Nephron progenitor cell (in vitro differentiated cells): ENCODE results near the gene YWHAB.

Experiments
- DNase-seq: peaks from one replicate; pipeline ENCODE4 v3.0.0; 2021
- H3K27ac Mint-ChIP-seq: 2 replicates; pipeline ENCODE4 v1.8.0; 2021; ENCODE audit warnings: mild to moderate bottlenecking, moderate library complexity, mixed read lengths
- H3K27me3 Mint-ChIP-seq: 2 replicates; pipeline ENCODE4 v1.8.0; 2021; ENCODE audit warnings: mild to moderate bottlenecking, low read depth, mixed read lengths; ENCODE audit not compliant: poor library complexity
- H3K36me3 Mint-ChIP-seq: 2 replicates; pipeline ENCODE4 v1.8.0; 2021; ENCODE audit warnings: low read depth, mixed read lengths
- H3K4me1 Mint-ChIP-seq: 2 replicates; pipeline ENCODE4 v1.8.0; 2021; ENCODE audit warnings: mixed read lengths
- H3K4me3 Mint-ChIP-seq: 2 replicates; pipeline ENCODE4 v1.8.0; 2021; ENCODE audit warnings: mild to moderate bottlenecking, moderate library complexity, mixed read lengths
- H3K9me3 Mint-ChIP-seq: 2 replicates; pipeline ENCODE4 v1.8.0; 2021; ENCODE audit warnings: mild to moderate bottlenecking, moderate library complexity, mixed read lengths
- TF ChIP-seq, protein P1 (sequence below): fragments of 200-600 bp; sonication (generic); IDR thresholded peaks from 2 replicates; pipeline ENCODE4 v1.5.0; 2021; ENCODE audit warnings: antibody characterized with exemption

YWHAB gene

DNA sequence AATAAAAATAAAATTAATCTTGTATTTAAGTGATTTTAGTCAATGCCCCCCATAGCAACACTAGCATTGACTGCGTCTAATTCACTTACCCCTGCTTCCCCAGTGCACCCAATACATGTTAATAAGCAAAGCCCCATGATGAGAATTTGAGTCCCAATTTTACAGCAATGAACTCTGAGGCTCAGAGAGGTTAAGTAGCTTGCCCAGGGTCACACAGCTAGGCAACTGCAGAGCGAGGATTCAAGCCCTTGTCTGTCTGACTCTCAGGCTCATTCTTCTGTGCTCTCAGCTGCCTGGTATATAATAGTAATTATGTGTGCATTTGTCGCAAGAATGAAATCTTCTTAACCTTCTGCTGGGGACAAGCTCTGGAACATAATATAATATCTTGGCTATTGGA is 32.8 kb downstream of the YWHAB start:
- Mint-ChIP-seq H3K27ac (peak overlapping the region; percentile 45), H3K36me3 (peaks cover 39% of the 10 kb centered on the region), H3K4me1 (no peaks in the 10 kb centered on the region), H3K27me3 (no peaks in the 10 kb centered on the region), H3K9me3 (no peaks in the 10 kb centered on the region), H3K4me3 (no peak overlapping the region)
- no peak for DNase-seq
- TF ChIP-seq, protein P1, sequence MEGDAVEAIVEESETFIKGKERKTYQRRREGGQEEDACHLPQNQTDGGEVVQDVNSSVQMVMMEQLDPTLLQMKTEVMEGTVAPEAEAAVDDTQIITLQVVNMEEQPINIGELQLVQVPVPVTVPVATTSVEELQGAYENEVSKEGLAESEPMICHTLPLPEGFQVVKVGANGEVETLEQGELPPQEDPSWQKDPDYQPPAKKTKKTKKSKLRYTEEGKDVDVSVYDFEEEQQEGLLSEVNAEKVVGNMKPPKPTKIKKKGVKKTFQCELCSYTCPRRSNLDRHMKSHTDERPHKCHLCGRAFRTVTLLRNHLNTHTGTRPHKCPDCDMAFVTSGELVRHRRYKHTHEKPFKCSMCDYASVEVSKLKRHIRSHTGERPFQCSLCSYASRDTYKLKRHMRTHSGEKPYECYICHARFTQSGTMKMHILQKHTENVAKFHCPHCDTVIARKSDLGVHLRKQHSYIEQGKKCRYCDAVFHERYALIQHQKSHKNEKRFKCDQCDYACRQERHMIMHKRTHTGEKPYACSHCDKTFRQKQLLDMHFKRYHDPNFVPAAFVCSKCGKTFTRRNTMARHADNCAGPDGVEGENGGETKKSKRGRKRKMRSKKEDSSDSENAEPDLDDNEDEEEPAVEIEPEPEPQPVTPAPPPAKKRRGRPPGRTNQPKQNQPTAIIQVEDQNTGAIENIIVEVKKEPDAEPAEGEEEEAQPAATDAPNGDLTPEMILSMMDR, result no peak

DNA sequence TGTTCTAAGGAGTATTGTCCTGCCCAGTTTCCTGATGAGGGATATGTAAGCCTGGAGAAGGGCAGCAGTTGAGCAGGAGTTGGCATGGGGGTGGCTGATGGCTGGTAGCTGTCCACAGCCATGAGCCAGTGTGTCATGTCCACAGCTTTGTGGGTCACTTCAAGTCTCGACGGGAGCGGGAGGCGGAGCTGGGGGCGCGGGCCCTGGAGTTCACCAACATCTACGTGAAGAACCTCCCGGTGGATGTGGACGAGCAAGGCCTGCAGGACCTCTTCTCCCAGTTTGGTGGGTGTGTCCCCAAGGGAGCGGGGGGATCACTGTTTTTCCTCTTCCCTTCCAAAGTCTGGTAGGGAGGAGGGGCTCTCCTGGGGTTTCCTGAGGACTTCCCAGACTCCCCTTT is 33.3 kb downstream of the YWHAB start:
- Mint-ChIP-seq H3K27ac (no peak overlapping the region), H3K4me3 (no peak overlapping the region), H3K9me3 (no peaks in the 10 kb centered on the region), H3K36me3 (peaks cover 34% of the 10 kb centered on the region), H3K4me1 (no peaks in the 10 kb centered on the region), H3K27me3 (no peaks in the 10 kb centered on the region)
- no peak for DNase-seq
- TF ChIP-seq, protein P1, result no peak

DNA sequence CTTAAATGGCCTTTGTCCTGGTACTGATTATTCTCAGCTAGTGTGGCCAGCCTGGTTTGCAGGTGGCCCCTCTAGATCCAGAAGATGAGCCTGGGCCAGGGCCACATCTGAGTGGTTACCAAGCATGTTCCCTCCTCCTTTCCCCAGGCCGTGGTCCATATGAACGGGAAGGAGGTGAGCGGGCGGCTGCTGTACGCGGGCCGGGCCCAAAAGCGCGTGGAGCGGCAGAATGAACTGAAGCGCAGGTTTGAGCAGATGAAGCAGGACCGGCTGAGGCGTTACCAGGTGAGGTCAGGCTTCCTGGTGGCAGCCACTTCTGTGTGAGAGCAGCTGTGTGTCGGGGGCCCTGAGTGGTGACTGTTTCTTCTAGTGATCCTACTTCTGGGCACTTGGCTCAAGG is 35.9 kb downstream of the YWHAB start:
- no peaks in the 10 kb centered on the region for H3K27me3 Mint-ChIP-seq
- peaks cover 32% of the 10 kb centered on the region for H3K36me3 Mint-ChIP-seq
- no peaks in the 10 kb centered on the region for H3K9me3 Mint-ChIP-seq
- no peak overlapping the region for H3K27ac Mint-ChIP-seq
- TF ChIP-seq, protein P1, result no peak
- H3K4me1 Mint-ChIP-seq, result no peaks in the 10 kb centered on the region
- DNase-seq, result no peak
- H3K4me3 Mint-ChIP-seq, result no peak overlapping the region

DNA sequence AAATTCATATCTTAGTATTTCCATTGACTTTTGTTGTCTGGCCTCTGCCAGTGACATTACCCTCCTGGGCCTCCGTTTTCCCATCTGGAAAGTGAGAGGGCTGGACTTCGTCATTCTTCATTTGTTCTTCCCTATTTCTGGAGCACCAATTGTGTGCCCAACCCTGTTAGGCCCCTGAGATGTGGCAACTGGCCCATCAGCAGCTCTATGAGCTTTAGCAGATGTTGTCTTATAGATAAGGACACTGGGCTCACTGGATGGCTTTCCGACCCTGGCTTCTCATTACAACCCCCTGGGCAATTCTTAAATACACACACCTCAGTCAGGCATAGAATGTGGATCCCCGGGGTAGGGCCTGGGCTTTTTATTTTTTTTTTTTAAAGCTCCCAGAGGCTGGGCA is 39.0 kb downstream of the YWHAB start:
- H3K27ac Mint-ChIP-seq, result peak overlapping the region; percentile 18
- TF ChIP-seq, protein P1, result no peak
- no peaks in the 10 kb centered on the region for H3K27me3 Mint-ChIP-seq
- H3K36me3 Mint-ChIP-seq, result peaks cover 20% of the 10 kb centered on the region
- no peak overlapping the region for H3K4me3 Mint-ChIP-seq
- DNase-seq, result no peak
- no peaks in the 10 kb centered on the region for H3K4me1 Mint-ChIP-seq
- H3K9me3 Mint-ChIP-seq, result no peaks in the 10 kb centered on the region

DNA sequence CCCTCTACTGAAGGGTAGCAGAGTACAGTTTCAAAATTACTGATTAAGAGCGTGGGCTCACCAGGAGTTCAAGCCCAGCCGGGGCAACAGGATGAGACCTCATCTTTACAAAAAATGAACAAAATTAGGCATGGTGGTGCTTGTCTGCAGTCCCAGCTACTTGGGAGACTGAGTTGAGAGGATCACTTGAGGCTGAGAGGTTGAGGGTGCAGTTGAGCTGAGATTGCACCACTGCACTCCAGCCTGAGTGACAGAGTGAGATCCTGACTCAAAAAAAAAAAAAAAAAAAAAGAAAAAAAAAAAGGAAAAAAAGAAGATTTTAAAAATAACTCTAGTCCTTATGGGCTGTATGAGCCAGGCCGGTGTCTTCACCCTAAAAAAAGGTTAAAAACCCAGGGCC is 43.1 kb downstream of the YWHAB start:
- Mint-ChIP-seq H3K27ac (no peak overlapping the region), H3K4me3 (no peak overlapping the region), H3K4me1 (no peaks in the 10 kb centered on the region), H3K9me3 (no peaks in the 10 kb centered on the region), H3K36me3 (peaks cover 28% of the 10 kb centered on the region), H3K27me3 (no peaks in the 10 kb centered on the region)
- DNase-seq, result no peak
- TF ChIP-seq, protein P1, result no peak

DNA sequence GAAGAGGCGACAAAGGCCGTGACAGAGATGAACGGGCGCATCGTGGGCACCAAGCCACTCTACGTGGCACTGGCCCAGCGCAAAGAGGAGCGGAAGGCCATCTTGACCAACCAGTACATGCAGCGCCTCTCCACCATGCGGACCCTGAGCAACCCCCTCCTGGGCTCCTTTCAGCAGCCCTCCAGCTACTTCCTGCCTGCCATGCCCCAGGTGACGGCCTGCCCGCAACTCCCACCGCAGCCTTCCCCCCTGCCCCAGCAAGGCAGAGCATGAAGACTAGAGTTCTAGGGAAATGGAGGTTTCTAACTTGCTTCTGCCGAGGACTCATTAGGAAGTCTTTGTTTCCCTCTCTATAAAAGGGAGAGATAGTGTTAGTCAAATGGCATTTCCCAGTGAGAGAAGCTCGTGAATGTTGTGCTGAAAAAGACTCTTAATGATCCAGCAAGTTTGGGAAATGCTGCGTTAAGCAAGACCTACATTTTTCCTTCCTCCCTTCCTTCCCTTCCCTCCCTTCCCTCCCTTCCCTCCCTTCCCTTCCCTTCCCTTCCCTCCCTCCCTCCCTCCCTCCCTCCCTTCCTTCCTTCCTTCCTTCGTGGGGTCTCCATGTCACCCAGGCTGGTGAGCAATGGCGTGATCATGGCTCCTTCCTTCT is 45.1 kb downstream of the YWHAB start:
- Mint-ChIP-seq H3K27me3 (no peaks in the 10 kb centered on the region), H3K27ac (peak overlapping the region; percentile 54), H3K36me3 (peaks cover 24% of the 10 kb centered on the region), H3K9me3 (no peaks in the 10 kb centered on the region), H3K4me1 (no peaks in the 10 kb centered on the region), H3K4me3 (no peak overlapping the region)
- DNase-seq, result no peak
- TF ChIP-seq, protein P1, result no peak
